Stomach (tissue), 9 donors: ENCODE data around the gene SLC34A3. TPM values are rescaled to one million over a fixed set of nuclear protein-coding genes. Genes with fewer than 3 reads are reported as not detected.

Source experiments
- DNase-seq, 2 donors: peaks; one replicate each; pipeline versions ENCODE4 v3.0.0 to v3.0.0-alpha.2; 2013 to 2019
- H3K27ac ChIP-seq, 5 donors: fragments of 200-600 bp in 4 of 5; sonication (generic) in 4 of 5; one replicate each; pipeline ENCODE4 v1.5.1; 2013 to 2019; ENCODE audit warnings: mild to moderate bottlenecking in 1 of 5, moderate library complexity in 1 of 5
- H3K27me3 ChIP-seq, 3 donors: fragments of 200-600 bp; sonication (generic); one replicate each; pipeline ENCODE4 v1.5.1; 2017 to 2019; ENCODE audit warnings: mixed run types in 1 of 3
- H3K36me3 ChIP-seq, 4 donors: fragments of 200-600 bp; sonication (generic); 1 replicate in 3 of 4; 2 replicates in 1 of 4; pipeline ENCODE4 v1.5.1; 2016 to 2019
- H3K4me1 ChIP-seq, 4 donors: fragments of 200-600 bp; sonication (generic); one replicate each; pipeline ENCODE4 v1.5.1; 2016 to 2019
- H3K4me3 ChIP-seq, 4 donors: fragments of 200-600 bp; sonication (generic) in 3 of 4; one replicate each; pipeline ENCODE4 v1.5.1; 2016 to 2019; ENCODE audit warnings: mild to moderate bottlenecking in 1 of 4
- H3K9me3 ChIP-seq, 4 donors: fragments of 200-600 bp; sonication (generic); one replicate each; pipeline ENCODE4 v1.5.1; 2016 to 2019
- EP300 ChIP-seq: sonication (generic); formaldehyde crosslinking; IDR thresholded peaks from one replicate; pipeline ENCODE4 v1.6.1; 2017; ENCODE audit warnings: antibody characterized with exemption
- POLR2A ChIP-seq, 4 donors: fragments of 450-650 bp; IDR thresholded peaks; one replicate each; pipeline ENCODE4 v1.6.1; 2016; ENCODE audit warnings: antibody characterized with exemption in 4 of 4, control low read depth in 2 of 4, mild to moderate bottlenecking in 1 of 4, moderate library complexity in 1 of 4
- POLR2AphosphoS5 ChIP-seq, 3 donors: sonication (generic); formaldehyde crosslinking; IDR thresholded peaks; one replicate each; pipeline ENCODE4 v1.6.1; 2016; ENCODE audit warnings: antibody characterized with exemption in 3 of 3
- WGBS, 5 donors: extraction: QIAGEN DNeasy Blood & Tissue Kit in 3 of 5; methylation state at CpG; one replicate each; pipeline versions ENCODE4 v1.1.5 to v1.1.7; 2013 to 2018; 5-methylcytosine and 5-hydroxymethylcytosine counted together
- intact Hi-C: fragments of 100-400 bp; cut with DNase I; formaldehyde crosslinking; loops from one replicate; pipeline ENCODE4 v1.15.1; 2023; ENCODE audit warnings: low total_unique reads
- polyA plus RNA-seq, 3 donors: library from polyadenylated mRNA; stranded (reverse); fragments of 200-250 nt; gene quantifications; one replicate each; pipeline ENCODE4 v1.2.3, GENCODE V29; 2013
- total RNA-seq, 5 donors: library from RNA; depleted of rRNA; stranded (reverse); fragments of >200 nt; gene quantifications; one replicate each; pipeline versions ENCODE4 v1.1.0 to v1.2.3, GENCODE V29; 2014 to 2016
- TF ChIP-seq, protein P1 (sequence below), 7 experiments: fragments of 450-650 bp in 4 of 7; fragments of 200-600 bp in 3 of 7; sonication (generic) in 3 of 7; IDR thresholded peaks; one replicate each; pipeline ENCODE4 v1.5.1; 2016 to 2019; ENCODE audit warnings: antibody characterized with exemption in 7 of 7, control low read depth in 2 of 7, mild to moderate bottlenecking in 1 of 7
- donor health status: healthy with polysubstance abuse.
- donor health status: Bipolar disorder and iron deficiency.
- donor health status: healthy.

SLC34A3 gene
- total and polyA plus RNA-seq, 8 donors = 0.18 to 0.53 TPM; not detected in 6

DNA sequence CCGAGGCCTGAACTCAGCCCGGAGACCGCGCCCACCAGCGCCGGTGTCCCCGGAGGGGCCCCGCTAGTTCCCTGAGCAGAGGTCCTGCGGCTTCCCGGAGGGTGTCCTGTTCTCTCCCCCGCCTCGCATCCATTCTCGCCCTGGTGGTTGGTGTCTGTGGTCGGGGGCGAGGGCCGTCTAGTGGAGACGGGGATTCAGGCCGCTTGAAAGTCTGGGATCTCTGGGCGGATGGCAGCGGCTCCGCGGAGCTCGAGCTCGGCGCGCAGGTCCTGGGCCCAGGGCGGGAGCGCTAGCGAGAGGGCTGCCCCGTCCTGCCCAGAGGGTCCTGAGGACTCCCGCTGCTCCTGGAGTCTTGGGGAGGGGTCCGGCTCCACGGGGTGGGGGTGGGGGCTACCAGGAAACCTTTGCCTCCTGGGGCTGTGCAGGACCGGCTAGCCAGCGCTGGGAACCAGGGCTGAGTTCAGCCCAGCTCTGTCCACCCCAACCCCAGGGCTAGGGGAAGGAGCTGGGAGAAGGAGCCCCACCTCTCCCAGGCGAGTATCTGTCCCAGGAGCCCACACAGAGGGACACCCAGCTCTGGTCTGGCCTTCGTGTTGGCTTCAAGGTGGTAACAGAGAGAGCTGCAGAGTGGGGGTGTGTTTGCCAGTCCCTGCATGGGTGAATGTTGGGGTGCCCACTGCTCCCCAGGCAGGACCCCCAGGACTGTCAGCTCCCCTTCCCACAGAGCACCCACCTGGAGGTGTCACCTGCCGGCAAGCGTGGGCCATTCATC, 50.8 kb downstream of the SLC34A3 start:
- peaks cover 21 to 57% (median 39%) of the 10 kb centered on the region in 4 donors for H3K36me3 ChIP-seq
- intact Hi-C loops = no loop called here
- DNase-seq = peak in 1 of 2 donors; percentile 43
- peaks cover 38 to 58% (median 47%) of the 10 kb centered on the region in 4 donors for H3K4me1 ChIP-seq
- peaks cover 0 to 54% (median 0%) of the 10 kb centered on the region in 3 donors for H3K27me3 ChIP-seq
- no peak for TF ChIP-seq POLR2A (IDR thresholded peaks at IDR 0.05)
- TF ChIP-seq, protein P1, sequence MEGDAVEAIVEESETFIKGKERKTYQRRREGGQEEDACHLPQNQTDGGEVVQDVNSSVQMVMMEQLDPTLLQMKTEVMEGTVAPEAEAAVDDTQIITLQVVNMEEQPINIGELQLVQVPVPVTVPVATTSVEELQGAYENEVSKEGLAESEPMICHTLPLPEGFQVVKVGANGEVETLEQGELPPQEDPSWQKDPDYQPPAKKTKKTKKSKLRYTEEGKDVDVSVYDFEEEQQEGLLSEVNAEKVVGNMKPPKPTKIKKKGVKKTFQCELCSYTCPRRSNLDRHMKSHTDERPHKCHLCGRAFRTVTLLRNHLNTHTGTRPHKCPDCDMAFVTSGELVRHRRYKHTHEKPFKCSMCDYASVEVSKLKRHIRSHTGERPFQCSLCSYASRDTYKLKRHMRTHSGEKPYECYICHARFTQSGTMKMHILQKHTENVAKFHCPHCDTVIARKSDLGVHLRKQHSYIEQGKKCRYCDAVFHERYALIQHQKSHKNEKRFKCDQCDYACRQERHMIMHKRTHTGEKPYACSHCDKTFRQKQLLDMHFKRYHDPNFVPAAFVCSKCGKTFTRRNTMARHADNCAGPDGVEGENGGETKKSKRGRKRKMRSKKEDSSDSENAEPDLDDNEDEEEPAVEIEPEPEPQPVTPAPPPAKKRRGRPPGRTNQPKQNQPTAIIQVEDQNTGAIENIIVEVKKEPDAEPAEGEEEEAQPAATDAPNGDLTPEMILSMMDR (IDR thresholded peaks at IDR 0.05) = no peak
- no peak for TF ChIP-seq POLR2AphosphoS5 (IDR thresholded peaks at IDR 0.05)
- no peak for TF ChIP-seq EP300
- peak overlapping the region in 1 of 5 donors; percentile 0 for H3K27ac ChIP-seq
- H3K4me3 ChIP-seq = peak overlapping the region in 2 of 4 donors; percentile 18 to 31
- WGBS, 5 donors = 75 to 86% (median 80%) methylated on average over 5 to 39 of the region's 39 CpGs
- no peaks in the 10 kb centered on the region for H3K9me3 ChIP-seq

Other genes starting within 250 kb of the SLC34A3 start
Only the 30 nearest of the 31 such genes appear.
- 10 to 100 TPM; 11.9 to 93.6 (median 45.2) TPM for gene PAXX, start 238.5 kb upstream of the SLC34A3 start, total RNA-seq
- gene PAXX, start 238.5 kb upstream of the SLC34A3 start, polyA plus RNA-seq = 100 to 1,000 TPM; 158 to 206 (median 178) TPM
- 1 to 10 TPM in 1 of 5 donors, not detected in 4; 3.3 TPM for gene CLIC3, start 234.3 kb upstream of the SLC34A3 start, total RNA-seq
- gene CLIC3, start 234.3 kb upstream of the SLC34A3 start, polyA plus RNA-seq = 10 to 100 TPM in 2 of 3 donors, 1 to 10 TPM in 1; 4.3 to 70.9 (median 15.2) TPM
- gene ABCA2, start 202.7 kb upstream of the SLC34A3 start, total RNA-seq = 100 to 1,000 TPM in 1 of 5 donors, 10 to 100 TPM in 3, 1 to 10 TPM in 1; 7.3 to 385 (median 72.8) TPM
- 10 to 100 TPM in 2 of 3 donors, 1 to 10 TPM in 1; 9.3 to 25.5 (median 24.4) TPM for gene ABCA2, start 202.7 kb upstream of the SLC34A3 start, polyA plus RNA-seq
- 1 to 10 TPM in 1 of 5 donors, under 1 TPM in 1, not detected in 3; 0.37 to 3.9 TPM for gene FUT7, start 198.8 kb upstream of the SLC34A3 start, total RNA-seq
- gene FUT7, start 198.8 kb upstream of the SLC34A3 start, polyA plus RNA-seq = under 1 TPM in 2 of 3 donors, not detected in 1; 0.23 to 0.50 TPM
- 100 to 1,000 TPM in 4 of 5 donors, 10 to 100 TPM in 1; 20.0 to 276 (median 189) TPM for gene NPDC1, start 184.7 kb upstream of the SLC34A3 start, total RNA-seq
- gene NPDC1, start 184.7 kb upstream of the SLC34A3 start, polyA plus RNA-seq = 100 to 1,000 TPM; 104 to 186 (median 115) TPM
- gene ENTPD2, start 176.8 kb upstream of the SLC34A3 start, total RNA-seq = 10 to 100 TPM in 1 of 5 donors, 1 to 10 TPM in 3, not detected in 1; 2.2 to 11.3 (median 6.7) TPM
- gene ENTPD2, start 176.8 kb upstream of the SLC34A3 start, polyA plus RNA-seq = 1 to 10 TPM; 2.0 to 4.8 (median 2.9) TPM
- 10 to 100 TPM in 1 of 5 donors, 1 to 10 TPM in 3, not detected in 1; 2.9 to 84.9 (median 4.4) TPM for gene SAPCD2, start 160.3 kb upstream of the SLC34A3 start, total RNA-seq
- 1 to 10 TPM; 1.7 to 5.0 (median 3.8) TPM for gene SAPCD2, start 160.3 kb upstream of the SLC34A3 start, polyA plus RNA-seq
- 10 to 100 TPM in 3 of 5 donors, 1 to 10 TPM in 2; 4.6 to 95.6 (median 22.8) TPM for gene UAP1L1, start 153.4 kb upstream of the SLC34A3 start, total RNA-seq
- 1 to 10 TPM; 4.1 to 7.4 (median 6.0) TPM for gene UAP1L1, start 153.4 kb upstream of the SLC34A3 start, polyA plus RNA-seq
- 100 to 1,000 TPM in 1 of 5 donors, 10 to 100 TPM in 3, 1 to 10 TPM in 1; 4.7 to 167 (median 44.6) TPM for gene MAN1B1, start 143.9 kb upstream of the SLC34A3 start, total RNA-seq
- gene MAN1B1, start 143.9 kb upstream of the SLC34A3 start, polyA plus RNA-seq = 10 to 100 TPM; 22.8 to 52.6 (median 35.0) TPM
- gene DPP7, start 116.2 kb upstream of the SLC34A3 start, total RNA-seq = 100 to 1,000 TPM in 3 of 5 donors, 10 to 100 TPM in 2; 25.9 to 251 (median 103) TPM
- gene DPP7, start 116.2 kb upstream of the SLC34A3 start, polyA plus RNA-seq = 100 to 1,000 TPM; 325 to 346 (median 338) TPM
- gene GRIN1, start 91.7 kb upstream of the SLC34A3 start, total RNA-seq = under 1 TPM in 1 of 5 donors, not detected in 4; 0.55 TPM
- gene GRIN1, start 91.7 kb upstream of the SLC34A3 start, polyA plus RNA-seq = under 1 TPM in 2 of 3 donors, not detected in 1; 0.25 to 0.31 TPM
- gene LRRC26, start 60.9 kb upstream of the SLC34A3 start, total RNA-seq = 100 to 1,000 TPM in 1 of 5 donors, 10 to 100 TPM in 1, 1 to 10 TPM in 1, not detected in 2; 2.6 to 440 (median 11.2) TPM
- 1 to 10 TPM in 2 of 3 donors, under 1 TPM in 1; 1.00 to 7.7 (median 3.7) TPM for gene LRRC26, start 60.9 kb upstream of the SLC34A3 start, polyA plus RNA-seq
- gene TMEM210, start 58.8 kb upstream of the SLC34A3 start, total RNA-seq = not detected
- not detected for gene TMEM210, start 58.8 kb upstream of the SLC34A3 start, polyA plus RNA-seq
- 100 to 1,000 TPM in 1 of 5 donors, 10 to 100 TPM in 4; 35.8 to 147 (median 42.9) TPM for gene ANAPC2, start 42.3 kb upstream of the SLC34A3 start, total RNA-seq
- 10 to 100 TPM; 26.1 to 45.0 (median 40.7) TPM for gene ANAPC2, start 42.3 kb upstream of the SLC34A3 start, polyA plus RNA-seq
- 100 to 1,000 TPM in 2 of 5 donors, 10 to 100 TPM in 3; 28.1 to 154 (median 81.4) TPM for gene SSNA1, start 42.2 kb upstream of the SLC34A3 start, total RNA-seq
- gene SSNA1, start 42.2 kb upstream of the SLC34A3 start, polyA plus RNA-seq = 100 to 1,000 TPM; 118 to 146 (median 135) TPM
- gene TPRN, start 30.2 kb upstream of the SLC34A3 start, total RNA-seq = 100 to 1,000 TPM in 1 of 5 donors, 10 to 100 TPM in 3, 1 to 10 TPM in 1; 8.8 to 161 (median 25.0) TPM
- gene TPRN, start 30.2 kb upstream of the SLC34A3 start, polyA plus RNA-seq = 10 to 100 TPM; 23.5 to 36.9 (median 24.3) TPM
- 10 to 100 TPM; 20.6 to 33.5 (median 28.0) TPM for gene TMEM203, start 25.3 kb upstream of the SLC34A3 start, total RNA-seq
- 10 to 100 TPM; 29.3 to 37.0 (median 35.6) TPM for gene TMEM203, start 25.3 kb upstream of the SLC34A3 start, polyA plus RNA-seq
- 100 to 1,000 TPM in 1 of 5 donors, 10 to 100 TPM in 2, 1 to 10 TPM in 1, under 1 TPM in 1; 0.89 to 105 (median 15.5) TPM for gene NDOR1, start 25.2 kb upstream of the SLC34A3 start, total RNA-seq
- gene NDOR1, start 25.2 kb upstream of the SLC34A3 start, polyA plus RNA-seq = 1 to 10 TPM; 4.6 to 9.5 (median 6.4) TPM
- 10 to 100 TPM in 1 of 5 donors, 1 to 10 TPM in 2, under 1 TPM in 1, not detected in 1; 0.45 to 18.7 (median 3.3) TPM for gene RNF208, start 8.7 kb upstream of the SLC34A3 start, total RNA-seq
- gene RNF208, start 8.7 kb upstream of the SLC34A3 start, polyA plus RNA-seq = 10 to 100 TPM; 11.8 to 13.9 (median 13.9) TPM
- 1 to 10 TPM in 1 of 5 donors, under 1 TPM in 1, not detected in 3; 0.92 to 3.6 TPM for gene CYSRT1, start 5.7 kb upstream of the SLC34A3 start, total RNA-seq
- gene CYSRT1, start 5.7 kb upstream of the SLC34A3 start, polyA plus RNA-seq = 10 to 100 TPM in 1 of 3 donors, 1 to 10 TPM in 2; 2.7 to 47.3 (median 3.4) TPM
- gene RNF224, start 3.4 kb upstream of the SLC34A3 start, total RNA-seq = not detected
- gene RNF224, start 3.4 kb upstream of the SLC34A3 start, polyA plus RNA-seq = 1 to 10 TPM in 1 of 3 donors, not detected in 2; 1.0 TPM
- 100 to 1,000 TPM in 4 of 5 donors, 10 to 100 TPM in 1; 69.4 to 170 (median 115) TPM for gene TUBB4B, start 10.4 kb downstream of the SLC34A3 start, total RNA-seq
- gene TUBB4B, start 10.4 kb downstream of the SLC34A3 start, polyA plus RNA-seq = 100 to 1,000 TPM; 188 to 292 (median 215) TPM
- gene STPG3, start 20.4 kb downstream of the SLC34A3 start, total RNA-seq = not detected
- not detected for gene STPG3, start 20.4 kb downstream of the SLC34A3 start, polyA plus RNA-seq
- 100 to 1,000 TPM in 1 of 5 donors, 10 to 100 TPM in 4; 11.2 to 134 (median 44.9) TPM for gene NELFB, start 24.4 kb downstream of the SLC34A3 start, total RNA-seq
- gene NELFB, start 24.4 kb downstream of the SLC34A3 start, polyA plus RNA-seq = 10 to 100 TPM; 29.0 to 38.0 (median 34.2) TPM
- 100 to 1,000 TPM in 1 of 5 donors, 10 to 100 TPM in 3, 1 to 10 TPM in 1; 9.9 to 180 (median 29.9) TPM for gene TOR4A, start 46.8 kb downstream of the SLC34A3 start, total RNA-seq
- 1 to 10 TPM; 5.9 to 8.9 (median 6.0) TPM for gene TOR4A, start 46.8 kb downstream of the SLC34A3 start, polyA plus RNA-seq
- 100 to 1,000 TPM in 1 of 5 donors, 10 to 100 TPM in 2, 1 to 10 TPM in 2; 1.2 to 323 (median 14.6) TPM for gene NRARP, start 71.4 kb downstream of the SLC34A3 start, total RNA-seq
- gene NRARP, start 71.4 kb downstream of the SLC34A3 start, polyA plus RNA-seq = 1 to 10 TPM; 1.5 to 2.7 (median 2.0) TPM
- 100 to 1,000 TPM in 1 of 5 donors, 10 to 100 TPM in 4; 12.9 to 105 (median 28.1) TPM for gene EXD3, start 192.3 kb downstream of the SLC34A3 start, total RNA-seq
- 10 to 100 TPM; 17.4 to 27.3 (median 20.7) TPM for gene EXD3, start 192.3 kb downstream of the SLC34A3 start, polyA plus RNA-seq
- 10 to 100 TPM in 2 of 5 donors, 1 to 10 TPM in 3; 3.5 to 43.2 (median 8.3) TPM for gene NOXA1, start 192.5 kb downstream of the SLC34A3 start, total RNA-seq
- gene NOXA1, start 192.5 kb downstream of the SLC34A3 start, polyA plus RNA-seq = 10 to 100 TPM; 14.4 to 20.5 (median 15.1) TPM
- gene ENTPD8, start 210.5 kb downstream of the SLC34A3 start, total RNA-seq = 10 to 100 TPM in 2 of 5 donors, 1 to 10 TPM in 1, under 1 TPM in 2; 0.89 to 37.9 (median 5.9) TPM
- 10 to 100 TPM in 1 of 3 donors, 1 to 10 TPM in 2; 2.8 to 16.2 (median 7.6) TPM for gene ENTPD8, start 210.5 kb downstream of the SLC34A3 start, polyA plus RNA-seq
- 10 to 100 TPM; 11.7 to 84.9 (median 56.6) TPM for gene NSMF, start 228.4 kb downstream of the SLC34A3 start, total RNA-seq
- 10 to 100 TPM; 20.3 to 45.4 (median 28.9) TPM for gene NSMF, start 228.4 kb downstream of the SLC34A3 start, polyA plus RNA-seq